Measurements from ENCODE around the gene GTF3C2. TPM values are rescaled to one million over a fixed set of nuclear protein-coding genes. Genes with fewer than 3 reads are reported as not detected.

The GTF3C2 gene
- total and polyA plus RNA-seq, 2 of the 13 experiments (the other 11 are each of a cell fraction or from before 2014, with no cell fraction given): 77.5 to 130 TPM

- TF ChIP-seq ZNF710 (CRISPR knock-in tag; IDR thresholded peaks at IDR 0.05; ENCODE audit: borderline replicate concordance): no peak
- TF ChIP-seq MAFG (CRISPR knock-in tag; IDR thresholded peaks at IDR 0.05): no peak
- no peak for TF ChIP-seq ATF6 (CRISPR knock-in tag; conservative IDR thresholded peaks at IDR 0.05)
- no peak for TF ChIP-seq ZNF225 (CRISPR knock-in tag; IDR thresholded peaks at IDR 0.05)
- no peak; the same call in 1 of the 2 replicates for TF ChIP-seq PHF20 (CRISPR knock-in tag; IDR thresholded peaks at IDR 0.05)
- no peak for TF ChIP-seq HNRNPH1 (optimal IDR thresholded peaks at IDR 0.05; ENCODE audit: low read depth, low read length)
- TF ChIP-seq ZBTB38 (CRISPR knock-in tag; IDR thresholded peaks at IDR 0.05): 0 out of 2 replicates have a peak, but pooled peaks have one; percentile 39
- TF ChIP-seq HMG20A (CRISPR knock-in tag; IDR thresholded peaks at IDR 0.05; ENCODE audit: borderline replicate concordance): no peak
- no peak for TF ChIP-seq FOXP1 (IDR thresholded peaks at IDR 0.05)
- no peak for TF ChIP-seq FOXP1 (CRISPR knock-in tag; IDR thresholded peaks at IDR 0.05)
- no peak for TF ChIP-seq TEAD2 (CRISPR knock-in tag; IDR thresholded peaks at IDR 0.05)
- TF ChIP-seq HOXA7 (CRISPR knock-in tag; IDR thresholded peaks at IDR 0.05): no peak
- TF ChIP-seq ATF7 (IDR thresholded peaks at IDR 0.05): no peak
- TF ChIP-seq ATF7 (CRISPR knock-in tag; IDR thresholded peaks at IDR 0.05): no peak
- no peak for TF ChIP-seq MXD3 (CRISPR knock-in tag; IDR thresholded peaks at IDR 0.05)
- TF ChIP-seq ZBTB7B (CRISPR knock-in tag; IDR thresholded peaks at IDR 0.05): peak; percentile 54; the same call in 1 of the 2 replicates
- no peak for TF ChIP-seq MTA3 (CRISPR knock-in tag; IDR thresholded peaks at IDR 0.05)
- no peak for TF ChIP-seq ZNF570 (CRISPR knock-in tag; IDR thresholded peaks at IDR 0.05; ENCODE audit: borderline replicate concordance)
- TF ChIP-seq ZNF646 (CRISPR knock-in tag; IDR thresholded peaks at IDR 0.05): no peak
Measured at GRCh38 chr2:27379836-27380625, 23.5 kb upstream of the GTF3C2 start (continued).
